GM19035 (cell line): ENCODE results near the gene TUBD1.

Source experiments
- ATAC-seq: cut with Tn5 transposase; IDR thresholded peaks from one replicate; pipeline ENCODE4 v1.9.1; 2021; ENCODE audit not compliant: unreplicated experiment

TUBD1 gene

DNA sequence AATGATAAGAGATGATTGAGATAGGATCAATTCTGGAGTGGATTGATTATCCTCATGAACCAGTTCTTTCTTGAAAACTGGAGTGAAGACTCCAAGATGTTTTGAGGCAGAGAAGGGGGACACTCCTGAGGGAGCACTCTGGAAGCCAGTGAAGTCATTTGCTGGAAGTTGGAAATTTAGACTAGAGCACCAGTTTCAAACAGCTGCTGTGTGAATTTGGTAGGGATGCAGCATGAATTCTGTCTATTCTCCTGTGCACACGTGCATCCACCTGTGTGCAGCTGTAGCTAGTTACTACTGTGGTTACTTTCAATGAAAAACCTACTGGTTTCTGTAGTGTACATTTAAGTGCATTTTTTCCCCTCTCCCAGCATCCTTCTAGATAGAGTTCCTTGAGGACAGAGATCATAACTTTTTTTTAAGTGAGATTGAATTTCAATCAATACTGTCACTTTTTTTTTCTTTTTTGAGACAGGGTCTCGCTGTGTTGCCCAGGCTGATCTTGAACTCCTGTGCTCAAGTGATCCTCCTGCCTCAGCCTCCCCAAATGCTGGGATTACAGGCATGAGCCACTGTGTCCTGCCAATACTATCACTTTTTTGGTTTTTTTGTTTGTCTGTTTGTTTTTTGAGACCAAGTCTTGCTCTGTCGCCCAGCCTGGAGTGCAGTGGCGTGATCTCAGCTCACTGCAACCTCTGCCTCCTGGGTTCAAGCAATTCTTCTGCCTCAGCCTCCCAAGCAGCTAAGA is 65.9 kb downstream of the TUBD1 start:
- no peak for ATAC-seq

DNA sequence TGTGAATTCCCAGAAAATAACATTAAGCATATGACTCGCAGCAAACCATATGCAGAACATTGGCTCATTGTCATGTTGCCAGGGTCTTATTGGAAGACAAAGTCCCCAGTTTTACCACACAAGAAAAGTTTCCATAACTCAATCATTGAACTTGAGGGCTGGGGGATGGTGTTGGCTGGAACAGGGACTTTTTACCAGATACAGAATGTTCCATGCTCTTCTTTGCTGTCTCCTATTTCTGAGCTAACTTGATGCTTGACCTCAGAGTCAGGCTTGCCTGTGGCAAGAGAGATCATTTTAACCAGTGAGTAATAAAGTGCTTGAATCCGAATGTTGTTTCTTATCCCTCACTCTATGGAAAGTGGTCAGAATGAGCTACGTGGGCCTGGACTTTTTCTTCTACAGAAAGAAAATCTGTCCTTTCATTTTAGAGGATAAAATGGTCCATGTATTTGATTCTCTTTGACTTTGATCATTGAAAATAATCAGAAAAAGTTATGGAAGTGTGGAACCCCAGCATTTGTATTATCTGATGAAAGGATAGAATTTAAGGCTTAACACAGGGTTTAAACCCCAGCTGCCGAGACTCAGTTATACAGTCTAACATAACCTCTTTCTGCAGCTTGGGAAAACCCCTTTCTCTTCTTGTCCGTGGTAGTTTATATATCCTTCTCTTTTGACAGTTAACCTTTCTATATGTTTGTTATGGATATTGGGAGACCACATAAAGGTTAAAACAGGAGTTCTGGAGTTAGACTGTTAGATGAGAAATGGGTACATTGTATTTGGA is 67.0 kb downstream of the TUBD1 start:
- no peak for ATAC-seq

DNA sequence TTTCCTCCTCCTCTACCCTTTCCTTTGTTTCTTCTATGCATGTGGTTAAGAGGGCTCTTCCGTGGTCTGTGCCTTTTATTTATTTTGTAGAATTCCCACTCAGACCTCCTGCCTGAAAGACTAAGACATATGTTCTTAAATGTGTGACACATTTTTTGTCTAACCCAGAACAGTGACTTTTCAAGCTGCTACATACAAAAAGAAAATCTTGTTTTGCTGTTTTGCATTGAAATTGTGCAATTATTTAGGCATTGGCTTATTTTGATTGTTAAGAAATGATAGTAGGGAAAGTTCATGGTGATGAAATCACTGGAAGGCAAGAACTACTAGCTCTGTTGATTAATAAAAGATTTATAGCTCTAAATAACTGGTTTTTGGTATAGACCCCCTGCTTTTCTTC is 76.8 kb downstream of the TUBD1 start:
- ATAC-seq, result no peak

DNA sequence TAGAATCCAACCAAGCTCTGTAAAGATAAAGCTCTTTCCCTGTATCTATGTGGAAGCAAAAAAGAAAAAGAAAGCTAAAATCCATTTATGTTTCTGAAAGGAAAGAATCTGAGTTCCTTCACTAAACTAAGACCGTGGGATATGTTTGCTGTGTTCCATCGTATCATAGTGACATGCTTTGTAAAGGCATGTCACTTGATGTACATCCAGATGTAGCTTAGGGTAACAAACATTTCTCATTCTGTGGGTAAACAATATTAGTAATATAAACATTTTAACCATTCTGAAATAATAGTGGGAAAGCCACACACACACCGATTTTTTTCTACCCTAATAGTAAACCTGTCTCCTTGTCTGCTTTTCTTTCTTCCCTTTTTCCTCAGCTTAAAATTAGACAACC is 78.1 kb downstream of the TUBD1 start:
- ATAC-seq, result no peak

DNA sequence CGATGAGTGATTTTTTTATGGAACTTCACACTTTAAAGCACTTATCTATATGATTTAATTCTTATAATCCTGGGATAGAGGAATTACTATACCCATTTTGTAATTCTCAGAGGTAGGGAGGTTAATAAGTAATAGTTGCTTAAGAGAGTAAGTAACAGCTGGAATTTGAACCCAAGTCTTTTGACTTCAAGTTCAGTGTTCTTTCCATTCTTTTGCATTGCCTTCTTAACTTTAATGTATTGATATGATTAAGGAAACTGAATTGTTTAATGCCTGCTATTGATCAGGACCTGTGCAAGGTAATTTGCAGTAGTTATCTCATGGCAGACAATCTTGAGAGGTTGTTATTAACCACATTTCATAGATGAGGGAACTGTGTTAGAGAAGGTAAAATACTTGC is 78.5 kb downstream of the TUBD1 start:
- ATAC-seq, result no peak

DNA sequence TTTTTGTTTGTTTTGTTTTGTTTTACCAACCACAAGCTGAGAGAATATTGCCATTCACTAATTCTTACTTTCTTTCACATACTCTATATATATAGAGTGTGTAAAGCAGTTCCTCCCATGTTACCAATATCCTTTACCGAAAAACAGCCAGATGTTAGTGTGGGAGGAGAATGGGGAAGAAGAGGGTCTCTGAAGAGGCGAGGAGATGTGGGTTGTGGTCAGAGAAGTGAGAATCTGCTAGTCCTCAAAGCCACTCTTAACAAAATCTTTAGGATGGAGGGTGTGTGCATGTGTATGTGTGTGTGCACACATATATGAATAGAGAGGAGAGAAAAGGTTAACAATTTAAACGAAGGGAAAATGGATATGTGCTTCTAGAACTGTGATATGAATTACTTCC is 80.6 kb downstream of the TUBD1 start:
- no peak for ATAC-seq

DNA sequence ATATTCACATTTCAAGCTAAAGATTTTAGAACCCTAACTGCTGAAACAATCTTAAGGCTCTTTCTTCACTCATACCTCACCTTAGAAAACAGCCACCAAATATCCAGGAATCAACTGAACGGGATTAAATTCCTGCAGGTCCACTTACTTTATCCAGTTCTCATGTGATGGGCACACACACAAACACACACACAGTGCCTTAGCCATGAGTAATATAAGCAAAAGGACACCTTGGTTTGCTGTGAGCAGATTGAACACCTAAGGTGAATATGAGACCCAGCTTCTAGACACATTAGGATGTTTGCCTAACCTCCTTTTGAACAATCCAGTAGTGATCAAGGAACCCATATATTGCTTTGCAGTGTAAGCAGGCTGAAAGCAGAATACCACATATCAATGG is 81.5 kb downstream of the TUBD1 start:
- ATAC-seq, result no peak

DNA sequence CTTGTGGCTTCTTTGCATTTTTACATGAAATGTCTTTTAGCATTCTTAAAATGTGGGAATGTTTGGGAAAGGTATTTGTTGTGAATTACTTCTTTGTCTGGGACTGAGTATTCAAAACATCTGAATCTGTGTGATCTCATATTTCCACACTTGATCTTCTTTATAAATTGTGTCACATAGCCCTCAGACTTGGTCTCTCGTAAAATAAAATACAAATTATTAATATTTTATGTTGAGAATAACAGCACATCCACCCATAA is 81.9 kb downstream of the TUBD1 start:
- no peak for ATAC-seq
